ENCODE measurements around the gene UBE4A. TPM values are rescaled to one million over a fixed set of nuclear protein-coding genes. Genes with fewer than 3 reads are reported as not detected.

UBE4A gene
- polyA plus RNA-seq, 1 donor from 2014 or later = 18.3 TPM

- Mint-ChIP-seq H3K4me3 (peak overlapping the region; percentile 94 to 99 (median 98)), H3K9me3 (no peaks in the 10 kb centered on the region), H3K27me3 (peaks cover 1% of the 10 kb centered on the region), H3K27ac (peak overlapping the region; percentile 90 to 99 (median 98)), H3K36me3 (no peaks in the 10 kb centered on the region), H3K4me1 (peaks cover 8 to 17% (median 15%) of the 10 kb centered on the region in 3 donors)
Measured at GRCh38 chr11:118434553-118435289, 75.3 kb downstream of the UBE4A start.

GRCh38 chr11:118435290-118435892 is 76.0 kb downstream of the UBE4A start:
- H3K4me3 Mint-ChIP-seq = peak overlapping the region; percentile 94 to 99 (median 98)
- H3K4me1 Mint-ChIP-seq = peaks cover 15 to 24% (median 22%) of the 10 kb centered on the region in 3 donors
- H3K36me3 Mint-ChIP-seq = no peaks in the 10 kb centered on the region
- H3K9me3 Mint-ChIP-seq = no peaks in the 10 kb centered on the region
- peak overlapping the region; percentile 88 to 99 (median 98) for H3K27ac Mint-ChIP-seq
- H3K27me3 Mint-ChIP-seq = peaks cover 1% of the 10 kb centered on the region

GRCh38 chr11:118435893-118436624 is 76.7 kb downstream of the UBE4A start, which contains the start of gene KMT2A:
TSS of gene KMT2A (plus strand) at chr11:118436492. CDS start at chr11:118436513, 21 bp downstream.
- no peaks in the 10 kb centered on the region for H3K36me3 Mint-ChIP-seq
- peak within 1 kb of the TSS; percentile 98 to 99 (median 99) for H3K27ac Mint-ChIP-seq
- no peaks in the 10 kb centered on the region for H3K9me3 Mint-ChIP-seq
- peaks cover 17 to 28% (median 26%) of the 10 kb centered on the region in 3 donors for H3K4me1 Mint-ChIP-seq
- H3K4me3 Mint-ChIP-seq = peak within 1 kb of the TSS; percentile 94 to 99 (median 98)
- H3K27me3 Mint-ChIP-seq = peaks cover 1% of the 10 kb centered on the region

- Mint-ChIP-seq H3K27me3 (peaks cover 1% of the 10 kb centered on the region), H3K4me1 (peaks cover 19 to 33% (median 26%) of the 10 kb centered on the region in 3 donors), H3K27ac (peak overlapping the region; percentile 98 to 99 (median 98)), H3K36me3 (no peaks in the 10 kb centered on the region), H3K4me3 (peak overlapping the region; percentile 92 to 99 (median 95)), H3K9me3 (no peaks in the 10 kb centered on the region)
Measured at GRCh38 chr11:118436639-118437207, 77.3 kb downstream of the UBE4A start.

GRCh38 chr11:118437208-118438125 is 78.1 kb downstream of the UBE4A start:
- Mint-ChIP-seq H3K27me3 (peaks cover 1% of the 10 kb centered on the region), H3K4me3 (peak overlapping the region; percentile 92 to 99 (median 95)), H3K9me3 (no peaks in the 10 kb centered on the region), H3K36me3 (no peaks in the 10 kb centered on the region), H3K27ac (peak overlapping the region; percentile 98 to 99 (median 98)), H3K4me1 (peaks cover 26 to 41% (median 33%) of the 10 kb centered on the region in 3 donors)

GRCh38 chr11:118438314-118438931 is 79.0 kb downstream of the UBE4A start:
- H3K27me3 Mint-ChIP-seq = no peaks in the 10 kb centered on the region
- peaks cover 33 to 50% (median 43%) of the 10 kb centered on the region in 3 donors for H3K4me1 Mint-ChIP-seq
- peak overlapping the region; percentile 98 to 99 (median 98) for H3K27ac Mint-ChIP-seq
- no peaks in the 10 kb centered on the region for H3K36me3 Mint-ChIP-seq
- no peaks in the 10 kb centered on the region for H3K9me3 Mint-ChIP-seq
- H3K4me3 Mint-ChIP-seq = peak overlapping the region; percentile 92 to 99 (median 95)

GRCh38 chr11:118439646-118440045 is 80.2 kb downstream of the UBE4A start:
- Mint-ChIP-seq H3K4me1 (peaks cover 38 to 57% (median 50%) of the 10 kb centered on the region in 3 donors), H3K9me3 (no peaks in the 10 kb centered on the region), H3K27me3 (no peaks in the 10 kb centered on the region), H3K36me3 (no peaks in the 10 kb centered on the region), H3K4me3 (peak overlapping the region in 3 of 4 donors; percentile 56 to 99 (median 94)), H3K27ac (peak overlapping the region; percentile 98 to 99 (median 98))

GRCh38 chr11:118441770-118442275 is 82.4 kb downstream of the UBE4A start:
- peak overlapping the region in 2 of 3 donors; percentile 64 to 79 for H3K27ac Mint-ChIP-seq
- H3K4me3 Mint-ChIP-seq = peak overlapping the region in 3 of 4 donors; percentile 24 to 82 (median 76)
- H3K4me1 Mint-ChIP-seq = peaks cover 48 to 69% (median 67%) of the 10 kb centered on the region in 3 donors
- no peaks in the 10 kb centered on the region for H3K36me3 Mint-ChIP-seq
- no peaks in the 10 kb centered on the region for H3K9me3 Mint-ChIP-seq
- H3K27me3 Mint-ChIP-seq = no peaks in the 10 kb centered on the region

GRCh38 chr11:118442301-118442700 is 82.9 kb downstream of the UBE4A start:
- H3K4me3 Mint-ChIP-seq = peak overlapping the region in 3 of 4 donors; percentile 24 to 82 (median 76)
- H3K9me3 Mint-ChIP-seq = no peaks in the 10 kb centered on the region
- H3K27ac Mint-ChIP-seq = peak overlapping the region in 1 of 3 donors; percentile 79
- no peaks in the 10 kb centered on the region for H3K27me3 Mint-ChIP-seq
- H3K4me1 Mint-ChIP-seq = peaks cover 51 to 72% (median 72%) of the 10 kb centered on the region in 3 donors
- no peaks in the 10 kb centered on the region for H3K36me3 Mint-ChIP-seq

- H3K9me3 Mint-ChIP-seq = no peaks in the 10 kb centered on the region
- H3K27me3 Mint-ChIP-seq = no peaks in the 10 kb centered on the region
- peak overlapping the region; percentile 23 to 80 (median 71) for H3K27ac Mint-ChIP-seq
- peak overlapping the region in 3 of 4 donors; percentile 10 to 66 (median 58) for H3K4me3 Mint-ChIP-seq
- H3K36me3 Mint-ChIP-seq = no peaks in the 10 kb centered on the region
- H3K4me1 Mint-ChIP-seq = peaks cover 57 to 79% (median 75%) of the 10 kb centered on the region in 3 donors
Measured at GRCh38 chr11:118442908-118443589, 83.6 kb downstream of the UBE4A start.

- H3K36me3 Mint-ChIP-seq = no peaks in the 10 kb centered on the region
Measured at GRCh38 chr11:118443590-118444218, 84.3 kb downstream of the UBE4A start.

GRCh38 chr11:118447423-118447822 is 88.0 kb downstream of the UBE4A start:
- peak overlapping the region in 1 of 4 donors; percentile 45 for H3K4me3 Mint-ChIP-seq
- H3K9me3 Mint-ChIP-seq = no peaks in the 10 kb centered on the region
- no peaks in the 10 kb centered on the region for H3K27me3 Mint-ChIP-seq
- H3K36me3 Mint-ChIP-seq = no peaks in the 10 kb centered on the region
- H3K4me1 Mint-ChIP-seq = peaks cover 48 to 67% (median 57%) of the 10 kb centered on the region in 3 donors
- H3K27ac Mint-ChIP-seq = peak overlapping the region; percentile 22 to 45 (median 27)

More at GRCh38 chr11:118443590-118444218, 84.3 kb downstream of the UBE4A start:
- peak overlapping the region; percentile 23 to 80 (median 71) for H3K27ac Mint-ChIP-seq
- peak overlapping the region in 3 of 4 donors; percentile 10 to 66 (median 58) for H3K4me3 Mint-ChIP-seq
- no peaks in the 10 kb centered on the region for H3K9me3 Mint-ChIP-seq
- peaks cover 58 to 82% (median 77%) of the 10 kb centered on the region in 3 donors for H3K4me1 Mint-ChIP-seq
- H3K27me3 Mint-ChIP-seq = no peaks in the 10 kb centered on the region

Measured in IgD-negative memory B cell (primary cell).